A549 treated with AZD2906 at 1 μM for 4 hours (cell line): Measurements from ENCODE around the gene COL15A1. TPM values are rescaled to one million over a fixed set of nuclear protein-coding genes. Genes with fewer than 3 reads are reported as not detected.

Experiments
- total RNA-seq: library from RNA; stranded (reverse); fragments of 200-300 nt; extraction: Qiagen RNA extraction; gene quantifications from 5 replicates; pipeline ENCODE4 v1.2.3, GENCODE V29; 2022

COL15A1 gene
- total RNA-seq, result 0.53 to 0.87 TPM (median 0.57 TPM) in 5 replicates

GRCh38 chr9:98943682-98944056 is at the start of gene COL15A1:
COL15A1 (plus strand) TSS chr9:98943907; CDS start chr9:98944062, 155 bp downstream.

GRCh38 chr9:99104459-99105151 is 160.9 kb downstream of the COL15A1 start, which contains the start of gene TGFBR1:
TGFBR1 (plus strand) TSS chr9:99105113; CDS start chr9:99105206, 93 bp downstream.

Other genes with a start within 250 kb of the COL15A1 start
- 0.11 to 0.25 TPM (median 0.14 TPM) in 5 replicates for gene GABBR2, start 235.0 kb upstream of the COL15A1 start, total RNA-seq
- gene ANKS6, start 147.4 kb upstream of the COL15A1 start, total RNA-seq, result 11.5 to 21.8 TPM (median 21.1 TPM) in 5 replicates
- gene GALNT12, start 136.2 kb upstream of the COL15A1 start, total RNA-seq, result 3.0 to 4.3 TPM (median 3.5 TPM) in 5 replicates
- 51.2 to 86.6 TPM (median 76.8 TPM) in 5 replicates for gene TGFBR1, start 161.2 kb downstream of the COL15A1 start, total RNA-seq